ENCODE results near the gene SPINK1.
"Not testable (repeated sequence)": the region's sequence is repeated elsewhere in the genome, so short reads cannot be mapped to it uniquely, and the experiment has no call there.

The SPINK1 gene

GRCh38 chr5:147831465-147831864 is at the start of gene SPINK1:
SPINK1 (minus strand) TSS chr5:147831671; CDS start chr5:147831577, 94 bp downstream.
- no peak for DNase-seq (ENCODE audit: low read depth in 1 of 2, low spot score in 1 of 2)

GRCh38 chr5:147880487-147880886 is 49.0 kb upstream of the SPINK1 start:
- DNase-seq (ENCODE audit: low read depth in 1 of 2, low spot score in 1 of 2) = no peak

GRCh38 chr5:147879784-147880183 is 48.3 kb upstream of the SPINK1 start:
- no peak for DNase-seq (ENCODE audit: low read depth in 1 of 2, low spot score in 1 of 2)

- DNase-seq (ENCODE audit: low read depth in 1 of 2, low spot score in 1 of 2) = no peak
Measured at GRCh38 chr5:147878066-147878759, 46.7 kb upstream of the SPINK1 start, which contains the start of gene SCGB3A2. SCGB3A2 (plus strand) TSS chr5:147878711; CDS start chr5:147878804, 93 bp downstream.

- no peak for DNase-seq (ENCODE audit: low read depth in 1 of 2, low spot score in 1 of 2)
Measured at GRCh38 chr5:147876626-147877025, 45.2 kb upstream of the SPINK1 start.

- no peak for DNase-seq (ENCODE audit: low read depth in 1 of 2, low spot score in 1 of 2)
Measured at GRCh38 chr5:147876141-147876540, 44.7 kb upstream of the SPINK1 start.

- no peak for DNase-seq (ENCODE audit: low read depth in 1 of 2, low spot score in 1 of 2)
Measured at GRCh38 chr5:147874910-147875367, 43.5 kb upstream of the SPINK1 start.

- DNase-seq (ENCODE audit: low read depth in 1 of 2, low spot score in 1 of 2) = not testable (repeated sequence)
Measured at GRCh38 chr5:147874118-147874875, 42.8 kb upstream of the SPINK1 start.

GRCh38 chr5:147872744-147873435 is 41.4 kb upstream of the SPINK1 start:
- not testable (repeated sequence) for DNase-seq (ENCODE audit: low read depth in 1 of 2, low spot score in 1 of 2)

- DNase-seq (ENCODE audit: low read depth in 1 of 2, low spot score in 1 of 2) = not testable (repeated sequence)
Measured at GRCh38 chr5:147871980-147872549, 40.6 kb upstream of the SPINK1 start.

- DNase-seq (ENCODE audit: low read depth in 1 of 2, low spot score in 1 of 2) = not testable (repeated sequence)
Measured at GRCh38 chr5:147869892-147870291, 38.4 kb upstream of the SPINK1 start.

- DNase-seq (ENCODE audit: low read depth in 1 of 2, low spot score in 1 of 2) = no peak
Measured at GRCh38 chr5:147869112-147869511, 37.6 kb upstream of the SPINK1 start.

GRCh38 chr5:147863454-147864158 is 32.1 kb upstream of the SPINK1 start:
- no peak for DNase-seq (ENCODE audit: low read depth in 1 of 2, low spot score in 1 of 2)

- no peak for DNase-seq (ENCODE audit: low read depth in 1 of 2, low spot score in 1 of 2)
Measured at GRCh38 chr5:147860641-147861025, 29.2 kb upstream of the SPINK1 start.

- no peak for DNase-seq (ENCODE audit: low read depth in 1 of 2, low spot score in 1 of 2)
Measured at GRCh38 chr5:147859962-147860640, 28.6 kb upstream of the SPINK1 start.

- no peak for DNase-seq (ENCODE audit: low read depth in 1 of 2, low spot score in 1 of 2)
Measured at GRCh38 chr5:147858565-147858964, 27.1 kb upstream of the SPINK1 start.

- DNase-seq (ENCODE audit: low read depth in 1 of 2, low spot score in 1 of 2) = peak in 1 of 2 donors; percentile 7
Measured at GRCh38 chr5:147857302-147858129, 26.0 kb upstream of the SPINK1 start.

- DNase-seq (ENCODE audit: low read depth in 1 of 2, low spot score in 1 of 2) = no peak
Measured at GRCh38 chr5:147856801-147857200, 25.3 kb upstream of the SPINK1 start.

GRCh38 chr5:147855774-147856069 is 24.3 kb upstream of the SPINK1 start:
- no peak for DNase-seq (ENCODE audit: low read depth in 1 of 2, low spot score in 1 of 2)
